HepG2 (cell line): Measurements from ENCODE around the gene CPSF4. TPM values are rescaled to one million over a fixed set of nuclear protein-coding genes. Genes with fewer than 3 reads are reported as not detected.

Source experiments
- CREB1 ChIP-seq, 2 experiments: fragments of 450-650 bp in 1 of 2; IDR thresholded peaks; 2 replicates each; pipeline ENCODE4 v1.6.1; 2016 to 2017; ENCODE audit warnings: control low read depth in 1 of 2, mild to moderate bottlenecking in 1 of 2, missing compliant biosample characterization in 1 of 2, missing genetic modification characterization in 1 of 2
- CREB3 ChIP-seq: sonication (generic); formaldehyde crosslinking; IDR thresholded peaks from 2 replicates; pipeline ENCODE4 v1.5.0; 2020; ENCODE audit warnings: missing genetic modification reagents
- CSRNP2 ChIP-seq: sonication (generic); formaldehyde crosslinking; conservative IDR thresholded peaks from 2 replicates; pipeline ENCODE4 v1.8.0; 2022; ENCODE audit warnings: low read depth, missing genetic modification reagents
- JUN ChIP-seq: sonication (generic); formaldehyde crosslinking; IDR thresholded peaks from 2 replicates; pipeline ENCODE4 v1.4.0; 2020; ENCODE audit warnings: mild to moderate bottlenecking, missing genetic modification reagents
- KIAA2018 ChIP-seq: sonication (generic); formaldehyde crosslinking; IDR thresholded peaks from 2 replicates; pipeline ENCODE4 v1.5.0; 2020; ENCODE audit warnings: mild to moderate bottlenecking, missing genetic modification reagents, borderline replicate concordance
- MEIS1 ChIP-seq: sonication (generic); formaldehyde crosslinking; IDR thresholded peaks from 2 replicates; pipeline ENCODE4 v1.9.0; 2021; ENCODE audit warnings: mild to moderate bottlenecking, missing genetic modification reagents, moderate library complexity, borderline replicate concordance
- MLLT10 ChIP-seq: sonication (generic); formaldehyde crosslinking; IDR thresholded peaks from 2 replicates; pipeline ENCODE4 v1.4.0; 2020; ENCODE audit warnings: missing genetic modification reagents
- PHF21A ChIP-seq: sonication (generic); formaldehyde crosslinking; IDR thresholded peaks from 2 replicates; pipeline ENCODE4 v1.5.0; 2020; ENCODE audit warnings: mild to moderate bottlenecking, missing genetic modification reagents
- YEATS4 ChIP-seq: sonication (generic); formaldehyde crosslinking; IDR thresholded peaks from 2 replicates; pipeline ENCODE4 v1.4.0; 2020; ENCODE audit warnings: missing genetic modification reagents, borderline replicate concordance
- ZNF225 ChIP-seq: sonication (generic); formaldehyde crosslinking; IDR thresholded peaks from 2 replicates; pipeline ENCODE4 v1.4.0; 2020; ENCODE audit warnings: mild to moderate bottlenecking, missing genetic modification reagents
- ZNF280D ChIP-seq: sonication (generic); formaldehyde crosslinking; IDR thresholded peaks from 2 replicates; pipeline ENCODE4 v1.5.1; 2020; ENCODE audit warnings: mild to moderate bottlenecking, missing genetic modification reagents
- ZNF460 ChIP-seq: sonication (generic); formaldehyde crosslinking; IDR thresholded peaks from 2 replicates; pipeline ENCODE4 v1.5.1; 2020; ENCODE audit warnings: missing genetic modification reagents, mild to moderate bottlenecking, borderline replicate concordance
- ZNF546 ChIP-seq: sonication (generic); formaldehyde crosslinking; conservative IDR thresholded peaks from 2 replicates; pipeline ENCODE4 v1.8.1; 2023; ENCODE audit warnings: mild to moderate bottlenecking, missing genetic modification reagents
- ZNF761 ChIP-seq: sonication (generic); formaldehyde crosslinking; conservative IDR thresholded peaks from 2 replicates; pipeline ENCODE4 v1.4.0; 2020; ENCODE audit warnings: mild to moderate bottlenecking, missing genetic modification reagents
- polyA plus RNA-seq, 8 experiments: library from polyadenylated mRNA; depleted of rRNA in 3 of 8; stranded (reverse) in 7 of 8; unstranded in 1 of 8; fragments of >200 nt; fragmentation: Illumina TruSeq in 4 of 8; extraction: Trizol in 4 of 8; gene quantifications; 2 replicates each; pipeline versions ENCODE4 v1.2.1 to v1.2.3, GENCODE V29; 2011 to 2016; ENCODE audit warnings: low read depth in 4 of 8, missing spikeins in 1 of 8, mixed read lengths in 1 of 8; ENCODE audit not compliant: insufficient read depth in 1 of 8
- total RNA-seq, 5 experiments: library from RNA; depleted of rRNA; stranded (reverse); fragments of >200 nt; fragmentation: Illumina TruSeq; extraction: Trizol; gene quantifications; 2 replicates each; pipeline ENCODE4 v1.2.3, GENCODE V29; 2016; ENCODE audit warnings: low read depth in 1 of 5

Gene CPSF4
- total and polyA plus RNA-seq, 2 of the 13 experiments (the other 11 are each of a cell fraction or from before 2014, with no cell fraction given): 34.1 to 49.6 TPM

- TF ChIP-seq KIAA2018 (CRISPR knock-in tag): no peak
- TF ChIP-seq CREB3 (CRISPR knock-in tag): no peak
- TF ChIP-seq MEIS1: 0 out of 2 replicates have a peak, but pooled peaks have one; percentile 10
- TF ChIP-seq JUN (CRISPR knock-in tag): 0 out of 2 replicates have a peak, but pooled peaks have one; percentile 11
- no peak for TF ChIP-seq CSRNP2 (CRISPR knock-in tag)
- TF ChIP-seq ZNF225 (CRISPR knock-in tag): no peak
- peak; percentile 4; the same call in 1 of the 2 replicates for TF ChIP-seq PHF21A (CRISPR knock-in tag)
- TF ChIP-seq ZNF546 (CRISPR knock-in tag): no peak
- 0 out of 2 replicates have a peak, but pooled peaks have one; percentile 13 for TF ChIP-seq ZNF761 (CRISPR knock-in tag)
- TF ChIP-seq MLLT10 (CRISPR knock-in tag): no peak
- no peak for TF ChIP-seq YEATS4 (CRISPR knock-in tag)
- peak; percentile 83 for TF ChIP-seq ZNF460
- no peak for TF ChIP-seq CREB1 (IDR thresholded peaks at IDR 0.05)
- TF ChIP-seq CREB1 (CRISPR knock-in tag; IDR thresholded peaks at IDR 0.05): no peak
- peak; percentile 15; the same call in 1 of the 2 replicates for TF ChIP-seq ZNF280D (CRISPR knock-in tag)
- TF ChIP-seq, all 625 proteins: peak for 6
Measured at GRCh38 chr7:99500637-99501009, 61.9 kb downstream of the CPSF4 start (continued).
